SK-N-SH treated with all-trans-retinoic acid at 6 μM for 48 hours (cell line): ENCODE measurements around the gene HIVEP3.
A peak's percentile ranks its signal among the peaks of the same experiment; 100 is the strongest.

Source experiments
- ATAC-seq: fragments of 200-7000 bp; cut with Tn5 transposase; 3 replicates; pipeline ENCODE4 v1.9.1; 2020; ENCODE audit warnings: mild to moderate bottlenecking, moderate library complexity
- ARNTL ChIP-seq: fragments of 450-650 bp; formaldehyde crosslinking; IDR thresholded peaks from 2 replicates; pipeline ENCODE4 v1.5.0; 2020; ENCODE audit warnings: low read depth, mild to moderate bottlenecking, moderate library complexity, borderline replicate concordance
- BACH2 ChIP-seq: fragments of 250-450 bp; sonication (Bioruptor Pico); IDR thresholded peaks from 2 replicates; pipeline ENCODE4 v1.9.0; 2021; ENCODE audit warnings: mild to moderate bottlenecking, borderline replicate concordance
- CSDC2 ChIP-seq: fragments of 250-450 bp; sonication (Bioruptor Pico); IDR thresholded peaks from 2 replicates; pipeline ENCODE4 v1.5.0; 2020; ENCODE audit warnings: mild to moderate bottlenecking, moderate library complexity
- CSRNP3 ChIP-seq: fragments of 250-450 bp; sonication (Bioruptor Pico); IDR thresholded peaks from 2 replicates; pipeline ENCODE4 v1.5.1; 2021; ENCODE audit warnings: mild to moderate bottlenecking, moderate library complexity
- ESRRG ChIP-seq: fragments of 250-450 bp; sonication (Bioruptor Pico); IDR thresholded peaks from 2 replicates; pipeline ENCODE4 v1.6.1; 2021; ENCODE audit warnings: mild to moderate bottlenecking
- GLIS3 ChIP-seq: fragments of 250-450 bp; sonication (Bioruptor Pico); IDR thresholded peaks from 2 replicates; pipeline ENCODE4 v1.5.0; 2020; ENCODE audit warnings: mild to moderate bottlenecking, moderate library complexity
- ISL1 ChIP-seq: fragments of 250-450 bp; sonication (Bioruptor Pico); IDR thresholded peaks from 2 replicates; pipeline ENCODE4 v2.1.2; 2022; ENCODE audit warnings: mild to moderate bottlenecking, moderate library complexity
- OSR1 ChIP-seq: fragments of 250-450 bp; sonication (Bioruptor Pico); IDR thresholded peaks from 2 replicates; pipeline ENCODE4 v1.8.0; 2022; ENCODE audit warnings: moderate library complexity, mild to moderate bottlenecking, inconsistent platforms
- PATZ1 ChIP-seq: fragments of 250-450 bp; sonication (Bioruptor Pico); IDR thresholded peaks from 2 replicates; pipeline ENCODE4 v1.8.0; 2020; ENCODE audit warnings: mild to moderate bottlenecking, moderate library complexity, borderline replicate concordance
- POU6F1 ChIP-seq: fragments of 250-450 bp; sonication (Bioruptor Pico); IDR thresholded peaks from 2 replicates; pipeline ENCODE4 v1.8.0; 2021; ENCODE audit warnings: low read depth, mild to moderate bottlenecking, moderate library complexity, borderline replicate concordance
- PPARA ChIP-seq: fragments of 250-450 bp; sonication (Bioruptor Pico); IDR thresholded peaks from 2 replicates; pipeline ENCODE4 v1.5.0; 2020; ENCODE audit warnings: mild to moderate bottlenecking, borderline replicate concordance
- RARB ChIP-seq: fragments of 250-450 bp; sonication (Bioruptor Pico); IDR thresholded peaks from 2 replicates; pipeline ENCODE4 v1.8.0; 2021; ENCODE audit warnings: mild to moderate bottlenecking, moderate library complexity
- SNAI2 ChIP-seq: fragments of 250-450 bp; sonication (Bioruptor Pico); IDR thresholded peaks from 2 replicates; pipeline ENCODE4 v1.5.0; 2020; ENCODE audit warnings: mild to moderate bottlenecking, moderate library complexity
- TCF4 ChIP-seq: fragments of 250-450 bp; sonication (Bioruptor Pico); IDR thresholded peaks from 2 replicates; pipeline ENCODE4 v1.8.0; 2021; ENCODE audit warnings: mild to moderate bottlenecking, moderate library complexity, borderline replicate concordance
- TOX ChIP-seq: fragments of 250-450 bp; sonication (Bioruptor Pico); IDR thresholded peaks from 2 replicates; pipeline ENCODE4 v1.8.0; 2021; ENCODE audit warnings: mild to moderate bottlenecking, moderate library complexity, borderline replicate concordance
- TSHZ2 ChIP-seq: fragments of 250-450 bp; sonication (Bioruptor Pico); IDR thresholded peaks from 2 replicates; pipeline ENCODE4 v1.5.0; 2020; ENCODE audit warnings: mild to moderate bottlenecking, moderate library complexity
- ZC3H10 ChIP-seq: fragments of 250-450 bp; sonication (Bioruptor Pico); IDR thresholded peaks from 2 replicates; pipeline ENCODE4 v1.5.1; 2021; ENCODE audit warnings: mild to moderate bottlenecking, moderate library complexity
- ZFP3 ChIP-seq: fragments of 250-450 bp; sonication (Bioruptor Pico); IDR thresholded peaks from 2 replicates; pipeline ENCODE4 v1.5.0; 2020; ENCODE audit warnings: mild to moderate bottlenecking, moderate library complexity
- ZFP30 ChIP-seq: fragments of 450-650 bp; formaldehyde crosslinking; IDR thresholded peaks from 2 replicates; pipeline ENCODE4 v1.5.0; 2022; ENCODE audit warnings: mild to moderate bottlenecking, moderate library complexity
- ZNF565 ChIP-seq: fragments of 450-650 bp; formaldehyde crosslinking; conservative IDR thresholded peaks from 2 replicates; pipeline ENCODE4 v1.5.0; 2020; ENCODE audit warnings: low read depth, mild to moderate bottlenecking, moderate library complexity
- ZNF70 ChIP-seq: fragments of 450-650 bp; formaldehyde crosslinking; IDR thresholded peaks from 2 replicates; pipeline ENCODE4 v1.5.0; 2020; ENCODE audit warnings: mild to moderate bottlenecking, moderate library complexity
- ZNF8 ChIP-seq: fragments of 450-650 bp; formaldehyde crosslinking; IDR thresholded peaks from 2 replicates; pipeline ENCODE4 v1.5.0; 2020; ENCODE audit warnings: mild to moderate bottlenecking, moderate library complexity

The HIVEP3 gene

GRCh38 chr1:41813755-41814745 lies 104.7 kb downstream of the HIVEP3 start (continued):
- TF ChIP-seq TSHZ2 (CRISPR knock-in tag) = no peak

- TF ChIP-seq RARB (CRISPR knock-in tag) (no peak), POU6F1 (CRISPR knock-in tag) (no peak), OSR1 (CRISPR knock-in tag) (no peak), TCF4 (CRISPR knock-in tag) (no peak), ZFP30 (CRISPR knock-in tag) (no peak), ESRRG (CRISPR knock-in tag) (no peak), CSDC2 (CRISPR knock-in tag) (no peak), ZNF565 (CRISPR knock-in tag) (no peak), PPARA (CRISPR knock-in tag) (no peak), ISL1 (CRISPR knock-in tag) (no peak), ARNTL (CRISPR knock-in tag) (no peak), GLIS3 (no peak), PATZ1 (no peak), TOX (CRISPR knock-in tag) (no peak), SNAI2 (CRISPR knock-in tag) (no peak), ZC3H10 (no peak), CSRNP3 (CRISPR knock-in tag) (no peak), ZNF70 (no peak), ZNF8 (no peak), BACH2 (no peak)
Measured at GRCh38 chr1:41813226-41813625, 105.5 kb downstream of the HIVEP3 start.

GRCh38 chr1:41812453-41812852 lies 106.3 kb downstream of the HIVEP3 start:
- no peak for TF ChIP-seq ISL1 (CRISPR knock-in tag)
- no peak for TF ChIP-seq ESRRG (CRISPR knock-in tag)
- TF ChIP-seq SNAI2 (CRISPR knock-in tag) = no peak
- TF ChIP-seq RARB (CRISPR knock-in tag) = no peak
- no peak for TF ChIP-seq ZNF70
- no peak for TF ChIP-seq ZC3H10
- TF ChIP-seq OSR1 (CRISPR knock-in tag) = no peak
- TF ChIP-seq PPARA (CRISPR knock-in tag) = no peak
- ATAC-seq = peak; percentile 73

More at GRCh38 chr1:41813226-41813625, 105.5 kb downstream of the HIVEP3 start:
- no peak for ATAC-seq

GRCh38 chr1:41812051-41812450 lies 106.7 kb downstream of the HIVEP3 start:
- peak; percentile 93 for ATAC-seq
- no peak for TF ChIP-seq ESRRG (CRISPR knock-in tag)
- TF ChIP-seq OSR1 (CRISPR knock-in tag) = no peak
- no peak for TF ChIP-seq PATZ1
- TF ChIP-seq TSHZ2 (CRISPR knock-in tag) = no peak
- no peak for TF ChIP-seq PPARA (CRISPR knock-in tag)
- TF ChIP-seq ZFP30 (CRISPR knock-in tag) = no peak
- no peak for TF ChIP-seq ZFP3
- no peak for TF ChIP-seq ARNTL (CRISPR knock-in tag)
